Omental fat pad (tissue), 4 donors: ENCODE results near the gene LCE4A. TPM values are rescaled to one million over a fixed set of nuclear protein-coding genes. Genes with fewer than 3 reads are reported as not detected.
"Not testable (repeated sequence)": the region's sequence is repeated elsewhere in the genome, so short reads cannot be mapped to it uniquely, and the experiment has no call there.

ENCODE experiments used
- ATAC-seq: fragments of 150-250 bp; one replicate; pipeline ENCODE4 v1.9.1; 2016; ENCODE audit warnings: mild to moderate bottlenecking, moderate library complexity; ENCODE audit not compliant: low FRiP score
- DNase-seq: peaks from one replicate; pipeline ENCODE4 v3.0.0-alpha.2; 2019; ENCODE audit warnings: low spot score
- CTCF ChIP-seq, 3 donors: fragments of 450-650 bp; IDR thresholded peaks; one replicate each; pipeline ENCODE4 v1.5.1; 2016 to 2017; ENCODE audit warnings: antibody characterized with exemption in 3 of 3, mild to moderate bottlenecking in 3 of 3, moderate library complexity in 2 of 3
- total RNA-seq, 4 donors: library from RNA; depleted of rRNA; stranded (reverse); fragments of >200 nt; gene quantifications; one replicate each; pipeline ENCODE4 v1.1.0, GENCODE V29; 2016

Gene LCE4A
- total RNA-seq: not detected

GRCh38 chr1:152707860-152708259 lies at the start of gene LCE4A:
Gene LCE4A (plus strand): TSS chr1:152708160. CDS start chr1:152709076, 916 bp downstream.
- ATAC-seq: no peak
- DNase-seq: no peak
- no peak for TF ChIP-seq CTCF (IDR thresholded peaks at IDR 0.05)

- no peak for TF ChIP-seq CTCF (IDR thresholded peaks at IDR 0.05)
- DNase-seq (no peak), ATAC-seq (no peak)
These were observed 49.3 kb upstream of the LCE4A start for GRCh38 chr1:152658649-152659048.

- TF ChIP-seq CTCF (IDR thresholded peaks at IDR 0.05): no peak
- ATAC-seq (no peak), DNase-seq (no peak)
These were observed 44.9 kb upstream of the LCE4A start, which contains the start of gene LCE2D for GRCh38 chr1:152663098-152663497. Gene LCE2D (plus strand): TSS chr1:152663380. CDS start chr1:152664106, 726 bp downstream.

GRCh38 chr1:152666171-152666570 lies 41.8 kb upstream of the LCE4A start:
- not testable (repeated sequence) for DNase-seq, ATAC-seq

GRCh38 chr1:152667648-152668047 lies 40.3 kb upstream of the LCE4A start:
- TF ChIP-seq CTCF (IDR thresholded peaks at IDR 0.05): no peak
- no peak for ATAC-seq
- no peak for DNase-seq

GRCh38 chr1:152673016-152673415 lies 34.9 kb upstream of the LCE4A start:
- no peak for TF ChIP-seq CTCF (IDR thresholded peaks at IDR 0.05)
- ATAC-seq: no peak
- no peak for DNase-seq

GRCh38 chr1:152674983-152675382 lies 33.0 kb upstream of the LCE4A start, which contains the start of gene LCE2C:
Gene LCE2C (plus strand): TSS chr1:152675279. CDS start chr1:152676016, 737 bp downstream.
- not testable (repeated sequence) for DNase-seq, ATAC-seq

- DNase-seq (no peak), ATAC-seq (no peak)
- no peak for TF ChIP-seq CTCF (IDR thresholded peaks at IDR 0.05)
These were observed 28.5 kb upstream of the LCE4A start for GRCh38 chr1:152679459-152679858.
